ENCODE results near the gene PEMT. TPM values are rescaled to one million over a fixed set of nuclear protein-coding genes. Genes with fewer than 3 reads are reported as not detected.

PEMT gene
- total RNA-seq, 1 donor from 2014 or later = 20.0 TPM

GRCh38 chr17:17536702-17537101, 54.8 kb downstream of the PEMT start:
- no peak for DNase-seq (ENCODE audit: low read depth in 2 of 2)

GRCh38 chr17:17535957-17536356, 55.6 kb downstream of the PEMT start:
- DNase-seq (ENCODE audit: low read depth in 2 of 2) = peak in 1 of 2 donors; percentile 44

- DNase-seq (ENCODE audit: low read depth in 2 of 2) = peak in 1 of 2 donors; percentile 17
Observed at GRCh38 chr17:17533901-17534441, 57.5 kb downstream of the PEMT start.

GRCh38 chr17:17532991-17533390, 58.5 kb downstream of the PEMT start:
- peak in 1 of 2 donors; percentile 95 for DNase-seq (ENCODE audit: low read depth in 2 of 2)

- no peak for DNase-seq (ENCODE audit: low read depth in 2 of 2)
Observed at GRCh38 chr17:17531156-17531555, 60.4 kb downstream of the PEMT start.

GRCh38 chr17:17528696-17529652, 62.5 kb downstream of the PEMT start:
- DNase-seq (ENCODE audit: low read depth in 2 of 2) = no peak

GRCh38 chr17:17527956-17528500, 63.5 kb downstream of the PEMT start:
- no peak for DNase-seq (ENCODE audit: low read depth in 2 of 2)

- DNase-seq (ENCODE audit: low read depth in 2 of 2) = peak in 1 of 2 donors; percentile 33
Observed at GRCh38 chr17:17527534-17527933, 64.0 kb downstream of the PEMT start.

- DNase-seq (ENCODE audit: low read depth in 2 of 2) = no peak
Observed at GRCh38 chr17:17526369-17526768, 65.1 kb downstream of the PEMT start.

GRCh38 chr17:17525956-17526355, 65.6 kb downstream of the PEMT start:
- DNase-seq (ENCODE audit: low read depth in 2 of 2) = no peak

GRCh38 chr17:17525311-17525710, 66.2 kb downstream of the PEMT start:
- DNase-seq (ENCODE audit: low read depth in 2 of 2) = peak in 1 of 2 donors; percentile 30

GRCh38 chr17:17523731-17524490, 67.6 kb downstream of the PEMT start:
- no peak for DNase-seq (ENCODE audit: low read depth in 2 of 2)

- no peak for DNase-seq (ENCODE audit: low read depth in 2 of 2)
Observed at GRCh38 chr17:17523001-17523730, 68.3 kb downstream of the PEMT start.

GRCh38 chr17:17520599-17521232, 70.8 kb downstream of the PEMT start:
- DNase-seq (ENCODE audit: low read depth in 2 of 2) = no peak

GRCh38 chr17:17519886-17520285, 71.6 kb downstream of the PEMT start:
- no peak for DNase-seq (ENCODE audit: low read depth in 2 of 2)

- no peak for DNase-seq (ENCODE audit: low read depth in 2 of 2)
Observed at GRCh38 chr17:17518951-17519350, 72.6 kb downstream of the PEMT start.

GRCh38 chr17:17518014-17518413, 73.5 kb downstream of the PEMT start:
- DNase-seq (ENCODE audit: low read depth in 2 of 2) = no peak

- no peak for DNase-seq (ENCODE audit: low read depth in 2 of 2)
Observed at GRCh38 chr17:17516941-17517720, 74.4 kb downstream of the PEMT start.

All from lung microvascular endothelial cell (primary cell).